Stimulated activated memory B cell treated with anti-CD40 and anti-IgM and Interleukin-4, amounts not matched to agents 10 μg/mL and 1 μg/mL and 100 μg/mL, for 72 hours (primary cell): Measurements from ENCODE around the gene ANKRD65.
"Not testable (repeated sequence)": the region's sequence is repeated elsewhere in the genome, so short reads cannot be mapped to it uniquely, and the experiment has no call there.

ENCODE experiments used
- ATAC-seq: fragments of 150-1000 bp; cut with Tn5 transposase; 2 replicates; pipeline ENCODE4 v1.10.0; 2021
- H3K27ac Mint-ChIP-seq: one replicate; pipeline ENCODE4 v1.8.0; 2022; ENCODE audit warnings: mild to moderate bottlenecking, mixed read lengths
- H3K27me3 Mint-ChIP-seq: one replicate; pipeline ENCODE4 v1.8.0; 2022; ENCODE audit warnings: mixed read lengths
- H3K36me3 Mint-ChIP-seq: one replicate; pipeline ENCODE4 v1.8.0; 2022; ENCODE audit warnings: mixed read lengths
- H3K4me1 Mint-ChIP-seq: one replicate; pipeline ENCODE4 v1.8.0; 2022; ENCODE audit warnings: mixed read lengths
- H3K4me3 Mint-ChIP-seq: one replicate; pipeline ENCODE4 v1.8.0; 2022; ENCODE audit warnings: mild to moderate bottlenecking, moderate library complexity, mixed read lengths
- H3K9me3 Mint-ChIP-seq: one replicate; pipeline ENCODE4 v1.8.0; 2022; ENCODE audit warnings: mixed read lengths

Gene ANKRD65

GRCh38 chr1:1421147-1421906 lies at the start of gene ANKRD65:
Gene ANKRD65 (minus strand): TSS chr1:1421276. CDS start chr1:1421005, 271 bp downstream.
- Mint-ChIP-seq H3K9me3 (no peaks in the 10 kb centered on the region), H3K27me3 (peaks cover 54% of the 10 kb centered on the region)
- no peak for ATAC-seq

GRCh38 chr1:1468196-1468985 lies 47.3 kb upstream of the ANKRD65 start:
- not testable (repeated sequence) for H3K27ac Mint-ChIP-seq, H3K4me3 Mint-ChIP-seq, H3K9me3 Mint-ChIP-seq, ATAC-seq, H3K27me3 Mint-ChIP-seq, H3K36me3 Mint-ChIP-seq
- peaks cover 21% of the 10 kb centered on the region for H3K4me1 Mint-ChIP-seq

More at GRCh38 chr1:1421147-1421906, at the start of gene ANKRD65:
- no peak within 1 kb of the TSS for H3K27ac Mint-ChIP-seq
- H3K36me3 Mint-ChIP-seq = no peaks in the 10 kb centered on the region
- H3K4me1 Mint-ChIP-seq = peaks cover 29% of the 10 kb centered on the region
- peak within 1 kb of the TSS; percentile 65 for H3K4me3 Mint-ChIP-seq

- no peak overlapping the region for H3K4me3 Mint-ChIP-seq
- H3K4me1 Mint-ChIP-seq = peaks cover 10% of the 10 kb centered on the region
- H3K9me3 Mint-ChIP-seq = no peaks in the 10 kb centered on the region
- H3K27me3 Mint-ChIP-seq = peaks cover 10% of the 10 kb centered on the region
- ATAC-seq = no peak
- H3K36me3 Mint-ChIP-seq = no peaks in the 10 kb centered on the region
- H3K27ac Mint-ChIP-seq = no peak overlapping the region
Measured at GRCh38 chr1:1463312-1463711, 42.2 kb upstream of the ANKRD65 start.

- no peaks in the 10 kb centered on the region for H3K9me3 Mint-ChIP-seq
- H3K36me3 Mint-ChIP-seq = no peaks in the 10 kb centered on the region
- H3K27me3 Mint-ChIP-seq = peaks cover 10% of the 10 kb centered on the region
- ATAC-seq = peak; percentile 77
- peak overlapping the region; percentile 79 for H3K27ac Mint-ChIP-seq
- peak overlapping the region; percentile 68 for H3K4me3 Mint-ChIP-seq
- peaks cover 10% of the 10 kb centered on the region for H3K4me1 Mint-ChIP-seq
Measured at GRCh38 chr1:1462318-1462966, 41.4 kb upstream of the ANKRD65 start.

GRCh38 chr1:1461721-1462317 lies 40.7 kb upstream of the ANKRD65 start:
- H3K36me3 Mint-ChIP-seq = no peaks in the 10 kb centered on the region
- H3K4me3 Mint-ChIP-seq = peak overlapping the region; percentile 68
- H3K9me3 Mint-ChIP-seq = no peaks in the 10 kb centered on the region
- peak overlapping the region; percentile 79 for H3K27ac Mint-ChIP-seq
- ATAC-seq = no peak
- H3K27me3 Mint-ChIP-seq = peaks cover 10% of the 10 kb centered on the region
- H3K4me1 Mint-ChIP-seq = peaks cover 10% of the 10 kb centered on the region

- peaks cover 10% of the 10 kb centered on the region for H3K27me3 Mint-ChIP-seq
- no peak for ATAC-seq
- H3K36me3 Mint-ChIP-seq = no peaks in the 10 kb centered on the region
- peaks cover 10% of the 10 kb centered on the region for H3K4me1 Mint-ChIP-seq
- H3K27ac Mint-ChIP-seq = no peak overlapping the region
- H3K9me3 Mint-ChIP-seq = no peaks in the 10 kb centered on the region
- H3K4me3 Mint-ChIP-seq = no peak overlapping the region
Measured at GRCh38 chr1:1460540-1461130, 39.6 kb upstream of the ANKRD65 start.

- not testable (repeated sequence) for H3K27ac Mint-ChIP-seq
Measured at GRCh38 chr1:1459711-1460110, 38.6 kb upstream of the ANKRD65 start.

GRCh38 chr1:1459156-1459555 lies 38.1 kb upstream of the ANKRD65 start:
- not testable (repeated sequence) for ATAC-seq, H3K4me1 Mint-ChIP-seq, H3K9me3 Mint-ChIP-seq, H3K27ac Mint-ChIP-seq, H3K36me3 Mint-ChIP-seq, H3K4me3 Mint-ChIP-seq
- peaks cover 10% of the 10 kb centered on the region for H3K27me3 Mint-ChIP-seq

More at GRCh38 chr1:1459711-1460110, 38.6 kb upstream of the ANKRD65 start:
- H3K36me3 Mint-ChIP-seq, H3K9me3 Mint-ChIP-seq, ATAC-seq, H3K4me1 Mint-ChIP-seq, H3K4me3 Mint-ChIP-seq: not testable (repeated sequence)
- H3K27me3 Mint-ChIP-seq = peaks cover 10% of the 10 kb centered on the region

GRCh38 chr1:1456683-1457255 lies 35.7 kb upstream of the ANKRD65 start:
- H3K4me1 Mint-ChIP-seq, ATAC-seq, H3K4me3 Mint-ChIP-seq, H3K27ac Mint-ChIP-seq, H3K9me3 Mint-ChIP-seq, H3K36me3 Mint-ChIP-seq: not testable (repeated sequence)
- H3K27me3 Mint-ChIP-seq = peaks cover 10% of the 10 kb centered on the region

GRCh38 chr1:1455934-1456333 lies 34.9 kb upstream of the ANKRD65 start:
- H3K4me1 Mint-ChIP-seq, H3K9me3 Mint-ChIP-seq, H3K4me3 Mint-ChIP-seq, H3K27me3 Mint-ChIP-seq, ATAC-seq, H3K27ac Mint-ChIP-seq, H3K36me3 Mint-ChIP-seq: not testable (repeated sequence)

- Mint-ChIP-seq H3K9me3 (no peaks in the 10 kb centered on the region), H3K27me3 (no peaks in the 10 kb centered on the region), H3K36me3 (no peaks in the 10 kb centered on the region), H3K4me1 (no peaks in the 10 kb centered on the region), H3K4me3 (no peak overlapping the region), H3K27ac (no peak overlapping the region)
- no peak for ATAC-seq
Measured at GRCh38 chr1:1455366-1455884, 34.3 kb upstream of the ANKRD65 start.

- not testable (repeated sequence) for H3K9me3 Mint-ChIP-seq, H3K27me3 Mint-ChIP-seq, H3K27ac Mint-ChIP-seq, H3K36me3 Mint-ChIP-seq, H3K4me3 Mint-ChIP-seq, ATAC-seq, H3K4me1 Mint-ChIP-seq
Measured at GRCh38 chr1:1454286-1455056, 33.4 kb upstream of the ANKRD65 start.

- no peaks in the 10 kb centered on the region for H3K9me3 Mint-ChIP-seq
- H3K27me3 Mint-ChIP-seq = peaks cover 9% of the 10 kb centered on the region
- no peaks in the 10 kb centered on the region for H3K4me1 Mint-ChIP-seq
- H3K4me3 Mint-ChIP-seq = no peak overlapping the region
- H3K36me3 Mint-ChIP-seq = no peaks in the 10 kb centered on the region
- ATAC-seq = no peak
- H3K27ac Mint-ChIP-seq = no peak overlapping the region
Measured at GRCh38 chr1:1452882-1453281, 31.8 kb upstream of the ANKRD65 start.

GRCh38 chr1:1452365-1452739 lies 31.3 kb upstream of the ANKRD65 start:
- H3K9me3 Mint-ChIP-seq, H3K27ac Mint-ChIP-seq, H3K4me3 Mint-ChIP-seq, H3K4me1 Mint-ChIP-seq, H3K27me3 Mint-ChIP-seq, ATAC-seq, H3K36me3 Mint-ChIP-seq: not testable (repeated sequence)
